ENCODE measurements around the gene DOLPP1. TPM values are rescaled to one million over a fixed set of nuclear protein-coding genes. Genes with fewer than 3 reads are reported as not detected.

DOLPP1 gene
- total RNA-seq, 1 experiment from 2014 or later: 12.4 TPM

DNA sequence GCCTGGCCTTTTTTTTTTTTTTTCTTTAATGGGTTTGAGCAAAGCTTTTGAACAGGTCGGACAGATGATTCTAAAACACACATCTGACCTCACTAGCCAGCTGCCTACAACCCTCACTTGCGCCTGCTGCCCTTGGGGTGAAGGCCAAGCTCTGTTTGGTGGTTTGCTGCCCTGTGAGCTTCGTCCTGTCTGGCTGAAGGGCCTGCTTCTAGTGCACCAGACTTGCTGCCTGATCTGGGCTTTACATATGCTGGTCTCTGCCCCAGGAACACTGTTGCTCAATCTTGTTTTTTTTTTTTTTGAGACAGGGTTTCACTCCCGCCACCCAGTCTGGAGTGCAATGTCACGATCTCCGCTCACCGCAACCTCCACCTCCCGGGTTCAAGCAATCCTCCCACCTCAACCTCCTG is 16.4 kb upstream of the DOLPP1 start:
- DNase-seq (ENCODE audit: low read depth): no peak

DNA sequence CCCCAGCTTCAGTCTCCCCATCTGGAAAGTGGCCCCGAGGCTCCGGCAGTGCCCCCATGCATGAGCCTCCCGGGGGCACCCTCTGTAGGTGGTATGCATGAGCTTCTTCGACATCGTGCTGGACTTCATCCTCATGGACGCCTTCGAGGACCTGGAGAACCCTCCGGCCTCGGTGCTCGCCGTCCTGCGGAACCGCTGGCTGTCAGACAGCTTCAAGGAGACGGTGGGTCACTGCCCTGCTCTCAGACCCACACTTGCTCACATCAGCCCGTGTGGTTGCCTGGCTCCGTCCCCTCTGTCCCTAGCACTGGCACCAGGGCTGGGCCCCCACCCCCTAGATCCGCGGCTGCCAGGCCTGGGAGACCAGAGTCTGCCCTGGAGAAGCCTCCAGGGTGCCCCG is 12.8 kb upstream of the DOLPP1 start:
- DNase-seq (ENCODE audit: low read depth): no peak

DNA sequence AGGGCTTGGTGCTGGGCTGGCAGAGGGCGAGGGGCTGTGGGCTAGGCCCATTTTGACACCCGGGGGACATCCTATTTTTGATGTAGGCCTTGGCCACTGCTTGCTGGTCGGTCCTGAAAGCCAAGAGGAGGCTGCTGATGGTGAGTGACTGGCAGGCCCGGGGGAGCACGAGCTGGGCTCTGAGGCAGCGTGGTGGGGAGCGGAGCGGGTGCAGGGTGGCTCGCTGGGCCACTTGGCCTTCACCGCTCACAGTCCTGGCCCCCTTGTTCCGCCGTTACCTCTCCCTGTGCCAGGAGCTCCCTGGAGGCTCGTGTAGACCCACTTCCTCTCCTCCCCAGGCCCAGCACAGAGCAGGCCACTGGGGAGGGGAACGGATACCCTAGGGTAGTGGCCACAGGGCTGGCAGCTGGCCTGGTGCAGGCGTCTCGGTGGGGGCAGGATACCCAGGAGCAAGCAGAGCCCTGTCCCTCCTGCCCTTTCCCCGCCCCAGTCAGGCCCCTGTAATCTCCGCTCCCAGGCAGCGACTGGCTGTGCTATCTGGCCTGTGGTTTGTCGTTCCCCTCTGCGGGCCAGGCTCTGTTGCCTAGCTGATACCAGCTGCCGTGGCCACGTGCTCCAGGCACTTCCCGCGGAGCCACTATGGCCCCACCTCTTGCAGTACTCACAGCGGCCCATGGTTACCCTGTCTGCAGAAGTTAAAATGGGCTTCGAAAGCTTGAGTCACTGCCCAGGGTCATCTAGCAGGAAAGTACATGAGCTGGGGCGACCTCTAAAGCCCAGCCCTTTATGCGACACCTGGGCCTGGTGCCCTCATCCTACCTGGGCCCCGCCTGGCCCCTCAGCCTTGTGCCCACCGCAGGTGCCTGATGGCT is 11.7 kb upstream of the DOLPP1 start:
- no peak for DNase-seq (ENCODE audit: low read depth)

- no peak for DNase-seq (ENCODE audit: low read depth)
Observed at GRCh38 chr9:129069862-129070641, 10.9 kb upstream of the DOLPP1 start.

DNA sequence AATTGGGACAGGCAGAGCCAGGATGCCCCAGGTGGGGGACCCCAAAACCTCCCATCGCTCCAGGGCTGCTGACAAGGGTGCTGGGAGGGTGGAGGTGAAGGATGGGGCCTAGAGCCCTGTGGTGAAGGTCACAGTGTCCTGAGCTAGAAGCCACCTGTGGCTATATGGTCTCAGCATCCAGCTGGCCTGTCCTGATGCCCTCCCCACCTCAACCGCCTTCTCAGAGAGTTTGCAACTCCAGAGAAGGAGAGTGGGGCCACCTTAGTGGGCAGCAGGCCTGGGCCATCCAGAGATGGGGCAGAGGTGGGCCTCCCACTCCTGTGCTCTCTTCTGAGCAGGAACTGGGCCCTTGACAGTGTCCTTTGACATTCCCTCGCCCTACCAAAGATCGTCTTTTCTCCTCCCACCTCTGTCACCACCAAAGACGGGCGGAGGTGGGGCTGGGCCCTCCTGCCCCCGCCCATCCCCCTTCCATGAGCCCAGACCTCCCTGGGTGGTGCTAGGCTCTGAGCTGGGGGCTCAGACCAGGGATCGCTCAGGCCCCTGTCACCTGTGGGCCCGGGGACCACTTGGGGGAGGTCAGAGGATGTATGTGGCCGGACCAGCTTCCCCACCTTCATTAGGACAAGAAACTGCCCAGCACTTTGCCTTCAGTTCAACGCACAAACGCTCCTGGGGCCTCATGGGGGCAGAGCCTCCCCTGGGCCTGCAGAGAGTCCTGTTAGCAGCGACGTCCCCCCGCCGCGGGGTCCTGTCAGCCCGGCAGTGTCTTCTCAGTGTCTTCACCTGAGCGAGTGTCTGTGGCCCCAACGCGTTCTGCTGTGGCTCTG is 10.0 kb upstream of the DOLPP1 start:
- no peak for DNase-seq (ENCODE audit: low read depth)

DNA sequence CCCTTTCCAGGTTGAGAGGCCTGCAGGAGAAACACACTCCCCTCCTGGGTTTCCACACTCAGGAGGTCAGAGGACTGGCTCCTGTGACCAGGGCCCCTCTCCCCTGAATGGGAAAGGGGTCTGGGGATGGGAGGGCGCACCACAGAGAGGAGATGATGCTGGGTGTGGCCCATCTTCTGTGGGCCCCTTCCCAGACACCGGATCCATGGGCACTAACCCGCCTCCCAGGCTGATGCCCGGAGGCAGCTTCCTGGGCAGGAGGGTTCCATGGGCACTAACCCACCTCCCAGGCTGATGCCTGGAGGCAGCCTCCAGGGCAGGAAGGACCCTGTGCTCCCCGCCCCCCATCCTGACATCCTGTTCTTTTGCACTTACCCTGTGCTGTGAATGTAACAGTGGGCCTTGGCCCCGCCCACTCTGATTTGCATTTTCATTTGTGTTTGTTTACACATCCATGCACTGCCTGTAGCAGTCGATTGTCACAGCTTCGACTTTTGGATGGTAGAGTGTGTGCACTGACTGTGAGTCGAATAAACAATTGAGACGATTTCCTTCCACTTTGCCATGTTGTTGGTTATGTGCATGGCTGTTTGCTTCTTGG is 9.3 kb upstream of the DOLPP1 start:
- DNase-seq (ENCODE audit: low read depth): no peak

- no peak for DNase-seq (ENCODE audit: low read depth)
Observed at GRCh38 chr9:129072171-129072570, 8.7 kb upstream of the DOLPP1 start.

DNA sequence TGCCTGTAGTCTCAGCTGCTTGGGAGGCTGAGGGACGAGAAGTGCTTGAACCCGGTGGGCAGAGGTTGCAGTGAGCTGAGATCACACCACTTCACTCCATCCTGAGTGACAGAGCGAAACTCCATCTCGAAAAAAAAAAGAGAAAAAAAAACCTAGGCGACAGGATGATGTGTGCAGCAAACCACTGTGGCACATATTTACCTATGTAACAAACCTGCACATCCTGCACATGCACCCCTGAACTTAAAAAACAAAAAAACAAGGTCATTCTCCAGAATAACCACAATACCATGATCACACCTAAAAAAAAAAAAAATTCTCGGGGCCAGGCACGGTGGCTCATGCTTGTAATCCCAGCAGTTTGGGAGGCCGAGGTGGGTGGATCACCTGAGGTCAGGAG is 7.5 kb upstream of the DOLPP1 start:
- DNase-seq (ENCODE audit: low read depth): no peak

DNA sequence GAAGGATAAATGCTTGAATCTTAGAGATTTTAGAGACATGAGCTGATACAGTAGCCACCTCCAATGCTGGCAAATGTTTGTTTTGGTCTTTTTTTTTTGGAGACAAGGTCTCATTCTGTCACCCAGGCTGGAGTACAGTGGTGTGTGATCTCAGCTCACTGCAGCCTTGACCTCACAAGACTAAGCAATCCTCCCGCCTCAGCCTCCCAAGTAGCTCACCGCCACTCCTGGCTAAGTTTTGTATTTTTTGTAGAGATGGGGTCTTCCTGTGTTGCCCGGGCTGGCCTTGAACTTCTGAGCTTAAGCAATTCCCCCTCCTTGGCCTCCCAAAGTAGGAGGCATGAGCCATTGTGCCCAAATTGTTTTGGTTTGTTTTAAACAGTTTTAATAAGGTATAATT is 6.8 kb upstream of the DOLPP1 start:
- DNase-seq (ENCODE audit: low read depth): no peak

- no peak for DNase-seq (ENCODE audit: low read depth)
Observed at GRCh38 chr9:129075996-129076639, 4.8 kb upstream of the DOLPP1 start.

DNA sequence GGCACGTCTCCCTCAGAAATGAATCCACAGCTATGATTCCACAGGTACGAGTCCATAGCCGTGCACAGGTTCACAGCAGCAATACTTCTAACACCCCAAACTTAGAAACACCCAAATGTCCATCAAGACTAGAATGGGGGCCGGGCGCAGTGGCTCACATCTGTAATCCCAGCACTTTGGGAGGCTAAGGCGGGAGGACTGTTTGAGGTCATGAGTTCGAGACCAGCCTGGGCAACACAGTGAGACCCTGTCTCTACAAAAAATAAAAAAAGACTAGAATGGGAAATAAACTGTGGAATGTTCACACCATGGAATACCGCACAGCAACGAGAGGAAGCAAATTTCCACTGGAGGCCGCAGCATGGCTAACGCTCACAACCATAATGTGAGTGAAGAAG is 4.3 kb upstream of the DOLPP1 start:
- no peak for DNase-seq (ENCODE audit: low read depth)

DNA sequence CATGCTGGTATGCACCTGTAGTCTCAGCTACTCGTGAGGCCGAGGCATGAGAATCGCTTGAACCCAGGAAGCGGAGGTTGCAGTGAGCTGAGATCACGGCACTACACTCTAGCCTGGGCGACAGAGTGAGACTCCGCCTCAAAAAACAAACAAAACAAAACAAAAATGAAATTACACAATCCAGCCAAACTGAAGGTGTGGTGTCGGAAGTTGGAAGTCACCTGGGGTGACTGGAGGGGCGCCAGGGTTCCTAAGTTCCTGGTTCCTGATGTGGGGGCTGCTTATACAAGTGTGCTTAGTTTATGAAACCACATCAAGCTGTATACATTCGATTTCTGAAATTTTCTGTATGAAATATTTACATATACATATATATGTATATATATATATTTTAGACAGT is 3.7 kb upstream of the DOLPP1 start:
- DNase-seq (ENCODE audit: low read depth): no peak

DNA sequence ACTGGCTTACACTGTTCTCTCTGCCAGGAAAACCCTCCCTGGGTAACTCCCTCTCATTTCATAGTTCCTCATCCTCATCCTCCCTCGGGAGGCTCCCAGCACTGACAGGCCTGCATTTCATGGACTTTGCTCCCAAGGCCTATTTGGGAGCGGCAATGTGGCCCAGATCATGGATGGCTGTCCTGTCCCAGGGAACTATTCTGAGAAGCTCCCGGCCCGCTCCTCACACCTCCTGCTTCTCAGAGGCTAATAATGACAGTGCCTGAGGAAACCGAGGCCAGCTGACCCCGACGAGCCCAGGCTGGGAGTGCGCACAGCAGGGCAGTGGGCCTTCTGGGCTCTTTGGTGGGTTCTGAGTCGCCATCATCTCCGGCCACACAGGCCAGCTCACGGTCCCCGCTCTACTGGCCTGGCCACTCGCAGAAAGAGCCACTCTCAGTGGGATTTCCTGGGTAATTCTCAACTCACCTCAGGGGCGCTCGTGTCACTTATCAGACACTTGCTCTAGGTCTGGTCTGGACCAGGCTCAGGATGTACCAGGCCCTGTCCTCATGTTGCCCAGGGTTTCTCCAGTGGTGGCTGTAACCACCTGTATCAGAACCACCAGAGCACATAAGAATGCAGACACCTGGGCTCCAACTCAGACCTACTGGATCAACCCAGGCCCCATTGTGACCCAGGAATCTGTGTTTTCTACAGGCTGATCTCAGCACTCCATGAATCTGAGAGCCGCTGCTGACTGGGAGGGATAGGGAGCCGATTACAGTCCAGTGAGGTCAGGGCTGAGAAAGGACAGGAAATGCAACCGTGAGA is 2.0 kb upstream of the DOLPP1 start:
- DNase-seq (ENCODE audit: low read depth): no peak

DNA sequence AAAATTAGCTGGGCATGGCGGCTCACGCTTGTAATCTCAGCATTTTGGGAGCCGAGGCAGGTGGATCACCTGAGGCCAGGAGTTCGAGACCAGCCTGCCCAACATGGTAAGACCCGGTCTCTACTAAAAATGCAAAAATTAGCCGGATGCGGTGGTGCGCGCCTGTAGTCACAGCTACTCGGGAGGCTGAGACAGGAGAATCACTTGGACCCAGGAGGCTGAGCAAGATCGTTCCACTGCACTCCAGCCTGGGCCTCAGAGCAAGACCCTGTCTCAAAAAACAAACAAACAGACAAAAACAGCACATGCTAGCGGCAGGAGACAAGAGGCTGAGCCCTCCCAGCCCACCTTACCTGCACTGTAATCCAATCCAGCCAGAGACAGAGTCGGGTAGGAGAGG is 1.1 kb upstream of the DOLPP1 start:
- DNase-seq (ENCODE audit: low read depth): no peak

- DNase-seq (ENCODE audit: low read depth): no peak
Observed at GRCh38 chr9:129080298-129080600, 662 bp upstream of the DOLPP1 start.

- DNase-seq (ENCODE audit: low read depth): no peak
Observed at GRCh38 chr9:129081388-129081904, 535 bp downstream of the DOLPP1 start.

GRCh38 chr9:129084087-129084486 is 3.2 kb downstream of the DOLPP1 start:
- no peak for DNase-seq (ENCODE audit: low read depth)

DNA sequence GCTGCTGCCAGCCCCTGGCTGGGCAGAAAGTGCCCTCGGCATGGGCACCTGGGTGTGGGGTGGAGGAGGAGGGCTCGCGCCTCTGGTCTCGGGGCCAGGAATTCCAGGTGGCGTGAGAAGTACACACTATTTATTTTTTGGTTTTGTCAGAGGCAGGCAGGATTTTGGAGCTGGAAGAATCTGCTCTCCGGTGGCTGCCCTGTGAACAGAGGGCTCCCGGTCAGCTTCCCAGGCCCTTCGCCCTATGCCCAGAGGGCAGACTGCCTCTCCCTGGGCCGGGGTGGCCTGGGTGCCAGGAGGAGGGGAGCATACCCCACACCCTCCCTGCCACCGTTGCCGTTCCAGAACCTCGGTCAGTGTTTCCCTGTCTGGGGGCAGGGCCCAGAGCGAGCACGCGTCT is 8.3 kb downstream of the DOLPP1 start:
- no peak for DNase-seq (ENCODE audit: low read depth)

DNA sequence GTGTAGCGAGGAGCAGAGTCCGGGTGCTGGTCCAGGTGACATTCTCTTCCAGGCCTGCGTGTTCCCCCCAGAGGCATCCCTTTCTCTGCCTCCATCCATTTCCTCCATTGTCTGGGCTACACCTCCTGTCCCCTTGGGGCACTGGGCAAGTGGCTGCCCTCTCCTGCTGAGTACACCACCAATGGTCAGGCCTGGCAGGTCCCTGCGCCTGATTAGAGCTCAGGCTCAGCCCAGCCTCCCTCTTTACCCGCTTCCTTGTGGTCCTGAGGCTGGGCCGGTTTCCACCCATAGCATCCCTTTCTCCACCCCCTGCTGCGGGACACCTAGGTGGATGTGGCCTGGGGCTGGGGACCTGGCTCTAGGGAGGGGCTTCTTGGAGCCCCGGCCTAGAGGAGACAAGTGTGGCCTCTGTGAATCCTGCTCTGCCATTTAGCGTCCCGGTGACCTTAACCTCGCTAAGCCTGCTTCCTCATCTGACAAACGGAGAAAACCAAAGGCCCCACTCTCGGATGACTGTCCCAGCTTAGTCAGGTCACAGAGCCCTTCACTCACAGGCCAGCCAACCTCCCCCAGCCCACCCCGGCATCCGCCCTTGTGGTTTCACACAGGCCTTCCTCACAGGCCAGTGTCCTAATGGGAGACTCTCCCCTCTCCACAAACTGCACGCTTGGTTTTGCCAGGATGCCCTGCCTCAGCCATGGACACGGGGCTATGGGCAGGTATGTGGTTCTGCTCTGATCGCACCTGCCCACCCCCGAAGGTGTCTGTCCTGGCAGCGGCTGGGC is 12.9 kb downstream of the DOLPP1 start:
- no peak for DNase-seq (ENCODE audit: low read depth)
